Stimulated activated CD8-positive, alpha-beta memory T cell treated with anti-CD3 and anti-CD28 coated beads, Interleukin-4, amount 100 ng/mL, for 48 hours (primary cell): ENCODE data around the gene DPPA4.
"Not testable (repeated sequence)": the region's sequence is repeated elsewhere in the genome, so short reads cannot be mapped to it uniquely, and the experiment has no call there.

Experiments
- DNase-seq: peaks from one replicate; pipeline ENCODE4 v3.0.0-alpha.2; 2020

Gene DPPA4, protein sequence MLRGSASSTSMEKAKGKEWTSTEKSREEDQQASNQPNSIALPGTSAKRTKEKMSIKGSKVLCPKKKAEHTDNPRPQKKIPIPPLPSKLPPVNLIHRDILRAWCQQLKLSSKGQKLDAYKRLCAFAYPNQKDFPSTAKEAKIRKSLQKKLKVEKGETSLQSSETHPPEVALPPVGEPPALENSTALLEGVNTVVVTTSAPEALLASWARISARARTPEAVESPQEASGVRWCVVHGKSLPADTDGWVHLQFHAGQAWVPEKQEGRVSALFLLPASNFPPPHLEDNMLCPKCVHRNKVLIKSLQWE

DNA sequence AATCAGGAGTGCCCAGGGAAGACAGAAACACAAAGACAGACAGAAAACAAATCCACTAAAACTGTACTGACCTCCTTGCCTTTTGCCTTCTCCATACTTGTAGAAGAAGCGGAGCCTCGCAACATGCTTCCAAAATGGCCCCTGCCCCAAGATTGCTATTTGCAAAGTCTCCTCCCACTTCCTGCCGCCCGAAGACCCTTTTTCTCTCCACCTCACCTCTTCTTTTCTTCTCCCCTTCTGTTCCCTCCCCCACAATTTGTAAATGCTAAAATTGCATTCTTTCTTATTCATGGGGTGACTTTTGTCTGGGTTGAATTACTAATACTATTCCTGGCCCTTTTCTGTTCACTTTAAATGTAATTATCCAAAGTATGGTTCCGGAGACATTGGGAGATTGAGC is at the start of gene DPPA4:
TSS of gene DPPA4 (minus strand) at position 154 of the 400 bp plus-strand sequence. CDS start at position 125, 29 bp downstream.
- no peak for DNase-seq

DNA sequence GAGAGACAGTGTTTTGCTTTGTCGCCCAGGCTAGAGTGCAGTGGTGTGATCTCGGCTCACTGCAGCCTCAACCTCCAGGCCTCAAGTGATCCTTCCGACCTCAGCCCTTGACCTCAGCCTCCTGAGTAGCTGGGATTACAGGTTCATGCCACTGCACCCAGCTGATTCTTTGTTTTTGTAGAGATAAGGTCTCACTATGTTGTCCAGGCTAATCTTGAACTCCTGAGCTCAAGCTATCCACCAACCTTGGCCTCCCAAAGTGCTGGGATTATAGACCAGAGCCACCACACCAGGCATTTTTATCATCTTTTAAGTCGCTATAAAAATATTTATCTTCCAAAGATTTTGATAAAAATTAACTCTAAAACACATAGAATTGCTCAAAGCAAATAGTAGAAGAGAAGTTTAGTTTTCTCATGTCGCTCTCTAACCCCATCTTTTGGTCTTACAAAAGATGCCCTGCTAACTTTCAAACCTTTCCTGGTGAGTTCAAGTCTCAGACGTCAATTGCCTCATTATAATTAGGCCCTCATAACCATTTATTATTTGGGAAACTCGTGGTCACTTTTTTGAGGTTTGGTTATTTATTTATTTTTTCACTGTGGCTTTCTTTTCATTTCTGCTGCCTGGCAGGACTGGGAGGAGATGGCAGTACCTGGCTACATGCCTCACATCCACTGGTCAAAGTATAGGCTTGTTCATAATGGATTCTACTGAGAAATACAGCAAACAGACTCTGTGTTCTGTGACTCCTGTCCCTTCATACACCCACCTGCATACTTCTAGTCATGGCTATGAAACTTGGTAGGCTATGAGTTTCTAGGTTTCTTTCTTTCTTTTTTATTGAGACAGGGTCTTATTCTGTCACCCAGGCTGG is 48.3 kb upstream of the DPPA4 start:
- DNase-seq: no peak

DNA sequence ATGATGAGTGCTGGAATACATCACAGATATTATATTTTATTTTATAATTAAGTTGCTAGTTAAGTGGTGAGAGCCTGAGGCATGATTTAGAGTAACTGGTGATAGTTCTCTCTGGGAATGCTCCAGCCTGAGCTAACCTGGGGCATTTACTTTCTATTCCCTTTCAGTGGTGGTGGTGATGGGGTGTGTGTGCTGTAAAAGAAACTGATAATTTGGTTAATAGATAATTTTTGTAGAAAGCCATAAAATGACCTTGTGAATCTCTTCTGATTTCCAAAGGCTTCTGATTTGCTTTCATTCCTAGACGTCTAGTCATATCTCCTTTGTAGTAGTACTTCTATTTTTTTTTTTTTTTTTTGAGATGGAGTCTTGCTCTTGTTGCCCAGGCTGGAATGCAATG is 46.8 kb upstream of the DPPA4 start:
- no peak for DNase-seq

DNA sequence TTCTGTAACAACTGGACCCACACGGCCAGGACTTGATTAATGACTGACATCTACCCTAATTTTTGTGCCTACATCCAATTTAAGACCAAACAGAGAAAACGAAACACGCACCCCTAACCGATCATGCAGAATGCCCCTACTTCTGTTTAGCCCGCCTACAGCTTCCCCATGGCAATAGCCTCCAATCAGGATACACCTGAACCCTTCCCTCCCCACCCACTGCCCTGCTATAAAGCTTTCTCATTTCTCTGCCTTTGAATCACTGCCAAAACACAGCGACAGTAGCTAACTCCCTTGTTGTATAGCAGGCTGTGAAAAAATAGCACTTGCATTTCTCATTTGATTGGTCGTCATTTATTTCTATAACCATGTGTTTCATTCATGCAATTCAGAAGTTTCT is 45.2 kb upstream of the DPPA4 start:
- DNase-seq: no peak

DNA sequence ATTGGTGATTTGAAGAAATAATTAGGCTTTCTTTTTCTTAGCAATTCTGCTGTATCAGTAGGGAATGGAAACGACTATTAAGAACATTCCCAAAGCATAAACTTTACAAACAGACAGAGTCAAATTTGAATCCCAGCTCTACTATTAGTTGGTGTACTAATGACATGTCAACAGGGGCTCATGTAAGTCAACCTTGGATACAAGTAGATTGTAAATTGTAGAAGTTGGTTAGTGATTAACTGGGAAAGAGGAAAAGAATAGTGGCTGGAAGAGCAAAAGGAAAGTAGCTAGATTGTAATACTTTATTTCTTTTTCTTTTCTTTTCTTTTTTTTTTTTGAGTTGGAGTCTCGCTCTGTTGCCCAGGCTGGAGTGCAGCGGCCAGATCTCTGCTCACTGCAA is 38.6 kb upstream of the DPPA4 start:
- no peak for DNase-seq

DNA sequence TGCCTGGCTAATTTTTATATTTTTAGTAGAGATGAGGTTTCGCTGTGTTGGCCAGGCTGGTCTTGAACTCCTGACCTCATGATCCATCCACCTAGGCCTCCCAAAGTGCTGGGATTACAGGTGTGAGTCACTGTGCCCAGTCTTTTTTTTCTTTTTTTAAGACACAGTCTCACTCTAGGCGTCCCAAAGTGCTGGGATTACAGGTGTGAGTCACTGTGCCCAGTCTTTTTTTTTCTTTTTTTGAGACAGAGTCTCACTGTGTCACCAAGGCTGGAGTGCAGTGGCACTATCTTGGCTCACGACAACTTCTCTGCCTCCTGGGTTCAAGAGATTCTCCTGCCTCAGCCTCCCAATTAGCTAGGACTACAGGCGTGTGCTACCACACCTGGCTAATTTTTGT is 37.1 kb upstream of the DPPA4 start:
- DNase-seq: not testable (repeated sequence)

DNA sequence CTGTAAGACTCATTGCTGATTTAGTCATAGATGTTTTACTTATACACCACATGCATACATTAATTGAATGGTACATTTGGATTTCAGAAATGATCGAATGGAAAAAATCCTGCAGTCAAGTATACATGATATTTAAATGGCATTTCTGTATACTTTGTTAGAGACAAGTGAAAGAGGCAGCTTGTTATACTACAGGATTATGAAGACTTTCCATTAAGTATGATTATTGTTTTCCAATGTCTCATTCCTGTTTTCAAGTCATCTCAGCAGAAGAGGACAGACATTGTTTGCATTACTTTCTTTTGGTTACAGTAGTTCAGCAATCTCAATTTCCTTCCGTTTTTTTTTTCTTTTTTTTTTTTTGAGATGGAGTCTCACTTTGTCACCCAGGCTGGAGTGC is 36.6 kb upstream of the DPPA4 start:
- no peak for DNase-seq

DNA sequence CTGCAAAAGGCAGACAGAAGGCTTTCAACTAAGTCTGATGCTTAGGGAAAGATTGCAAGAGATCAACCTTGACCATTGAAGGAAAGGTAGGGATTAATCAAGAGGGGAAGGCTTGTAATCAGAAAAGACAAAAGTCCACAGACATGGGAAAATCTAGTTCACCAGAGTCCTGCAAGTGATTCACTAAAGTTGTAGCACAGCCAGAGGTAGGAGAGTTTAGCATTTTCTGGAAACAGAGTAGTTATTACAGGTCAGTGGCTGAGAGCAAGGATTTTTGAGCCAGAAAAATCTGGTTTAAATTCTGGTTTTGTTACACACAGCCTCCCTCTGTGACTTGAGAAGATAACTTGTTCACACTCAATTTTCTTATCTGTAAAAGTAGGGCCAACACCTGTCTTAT is 35.3 kb upstream of the DPPA4 start:
- DNase-seq: no peak

DNA sequence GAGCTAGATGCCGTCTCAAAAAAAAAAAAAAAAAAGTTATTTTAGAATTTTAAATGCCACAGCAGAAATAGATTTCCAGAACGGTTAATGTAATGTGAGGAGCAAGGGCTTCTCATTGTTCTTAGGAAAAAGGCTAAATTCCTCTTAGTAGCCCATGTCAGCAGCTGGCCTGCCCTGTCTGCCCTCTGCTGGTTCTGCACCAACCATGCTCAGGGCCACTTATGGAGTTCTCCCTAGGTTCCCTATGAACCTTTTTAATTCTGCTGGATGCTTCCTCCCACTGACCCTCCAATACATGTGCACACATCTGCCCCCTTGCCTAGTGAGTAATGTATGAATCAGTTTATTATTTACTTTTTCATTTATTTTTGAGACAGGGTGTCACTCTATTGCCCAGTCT is 32.2 kb upstream of the DPPA4 start:
- no peak for DNase-seq

DNA sequence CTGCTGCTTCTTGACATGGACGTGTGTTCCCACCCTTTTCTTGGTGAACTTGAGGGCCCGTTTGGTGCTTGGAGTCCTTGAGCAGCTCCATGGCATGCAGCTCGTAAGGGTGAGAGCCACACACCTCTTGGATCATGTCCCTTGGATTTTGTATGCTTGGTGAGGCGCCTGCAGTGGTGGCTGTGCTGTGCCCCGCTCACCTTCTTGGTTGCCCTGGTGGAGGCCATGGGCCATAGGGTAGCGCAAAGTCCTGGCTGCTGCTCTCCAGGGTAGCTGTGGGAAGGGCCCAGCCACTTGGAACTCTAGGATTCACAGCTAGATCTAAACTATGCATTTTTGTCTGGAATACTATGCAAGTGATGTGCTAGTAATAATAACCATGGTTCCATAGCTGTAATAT is 26.7 kb upstream of the DPPA4 start:
- DNase-seq: no peak

DNA sequence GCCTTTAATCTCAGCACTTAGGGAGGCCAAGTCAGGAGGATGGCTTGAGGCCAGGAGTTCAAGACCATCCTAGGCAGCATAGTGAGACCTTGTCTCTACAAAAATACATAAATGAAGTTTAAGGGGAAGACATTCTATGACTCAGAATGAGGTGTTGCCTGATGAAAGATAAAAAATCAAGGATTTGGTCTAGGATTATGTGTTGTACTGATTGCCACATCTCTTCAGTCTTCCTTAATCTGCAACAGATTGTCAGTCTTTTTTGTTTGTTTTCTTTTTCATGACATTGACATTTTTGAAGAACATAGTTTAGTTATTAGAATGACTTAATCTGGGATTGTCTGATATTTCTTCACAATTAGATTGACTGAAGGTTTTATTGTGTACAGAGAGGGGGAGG is 26.3 kb upstream of the DPPA4 start:
- no peak for DNase-seq

DNA sequence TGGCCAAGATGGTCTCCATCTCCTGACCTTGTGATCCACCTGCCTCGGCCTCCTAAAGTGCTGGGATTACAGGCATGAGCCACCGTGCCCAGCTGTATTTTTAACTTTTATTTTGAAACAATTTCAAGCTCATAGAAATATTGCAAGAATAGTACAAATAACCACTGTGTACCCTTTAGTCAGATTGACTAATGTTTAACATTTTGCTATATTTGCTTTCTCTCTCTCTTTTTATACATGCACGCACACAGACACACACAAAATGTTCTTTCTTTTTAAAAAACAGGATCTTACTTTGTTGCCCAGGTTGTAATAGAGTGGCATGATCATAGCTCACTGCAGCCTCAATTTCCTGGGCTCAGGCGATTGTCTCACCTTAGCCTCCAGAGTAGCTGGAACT is 25.5 kb upstream of the DPPA4 start:
- DNase-seq: no peak

DNA sequence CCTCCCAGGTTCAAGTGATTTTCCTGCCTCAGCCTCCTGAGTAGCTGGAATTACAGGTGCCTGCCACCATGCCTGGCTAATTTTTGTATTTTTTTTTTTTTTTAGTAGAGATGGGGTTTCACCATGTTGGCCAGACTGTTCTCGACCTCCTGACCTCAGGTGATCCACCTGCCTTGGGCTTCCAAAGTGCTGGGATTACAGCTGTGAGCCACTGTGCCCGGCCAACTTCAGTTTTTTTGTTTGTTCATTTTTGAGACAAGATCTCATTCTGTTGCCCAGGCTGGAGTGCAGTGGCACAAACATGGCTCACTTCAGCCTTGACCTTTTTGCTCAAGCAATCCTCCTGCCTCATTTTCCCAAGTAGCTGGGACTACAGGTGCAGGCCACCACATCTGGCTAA is 21.5 kb upstream of the DPPA4 start:
- not testable (repeated sequence) for DNase-seq

DNA sequence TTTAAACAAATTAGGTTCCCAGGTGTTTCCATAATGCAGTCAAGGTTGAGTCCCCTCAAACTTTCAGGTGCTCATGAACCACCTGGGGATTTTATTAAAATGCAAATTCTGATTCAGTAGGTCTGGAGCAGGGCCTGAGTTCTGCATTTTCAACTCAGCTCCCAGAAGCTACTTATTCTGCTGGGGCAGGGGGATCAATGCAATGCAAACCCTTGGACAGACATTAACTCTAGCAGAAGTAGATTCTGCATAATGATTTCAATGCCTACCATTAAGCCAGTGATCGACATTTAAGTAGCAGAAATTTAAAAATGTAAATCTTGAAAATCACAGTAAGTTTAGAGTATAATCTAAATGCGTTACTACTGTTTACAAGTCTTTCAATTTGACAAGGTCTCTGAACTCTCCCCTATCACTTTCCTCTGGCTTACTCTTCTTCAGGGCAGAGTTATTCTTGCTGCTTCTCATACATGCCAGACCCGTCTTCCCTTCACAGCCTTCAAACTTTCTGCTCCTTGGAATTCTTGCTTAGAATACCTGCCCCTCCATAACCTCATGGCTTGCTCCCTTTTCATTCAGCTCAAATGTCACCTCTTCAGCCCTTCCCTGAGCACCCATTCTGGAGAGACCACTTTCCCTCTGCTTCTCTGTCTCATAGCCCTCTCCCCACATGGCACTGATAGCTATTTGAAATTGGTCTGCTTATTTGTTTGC is 19.3 kb upstream of the DPPA4 start:
- DNase-seq: no peak

DNA sequence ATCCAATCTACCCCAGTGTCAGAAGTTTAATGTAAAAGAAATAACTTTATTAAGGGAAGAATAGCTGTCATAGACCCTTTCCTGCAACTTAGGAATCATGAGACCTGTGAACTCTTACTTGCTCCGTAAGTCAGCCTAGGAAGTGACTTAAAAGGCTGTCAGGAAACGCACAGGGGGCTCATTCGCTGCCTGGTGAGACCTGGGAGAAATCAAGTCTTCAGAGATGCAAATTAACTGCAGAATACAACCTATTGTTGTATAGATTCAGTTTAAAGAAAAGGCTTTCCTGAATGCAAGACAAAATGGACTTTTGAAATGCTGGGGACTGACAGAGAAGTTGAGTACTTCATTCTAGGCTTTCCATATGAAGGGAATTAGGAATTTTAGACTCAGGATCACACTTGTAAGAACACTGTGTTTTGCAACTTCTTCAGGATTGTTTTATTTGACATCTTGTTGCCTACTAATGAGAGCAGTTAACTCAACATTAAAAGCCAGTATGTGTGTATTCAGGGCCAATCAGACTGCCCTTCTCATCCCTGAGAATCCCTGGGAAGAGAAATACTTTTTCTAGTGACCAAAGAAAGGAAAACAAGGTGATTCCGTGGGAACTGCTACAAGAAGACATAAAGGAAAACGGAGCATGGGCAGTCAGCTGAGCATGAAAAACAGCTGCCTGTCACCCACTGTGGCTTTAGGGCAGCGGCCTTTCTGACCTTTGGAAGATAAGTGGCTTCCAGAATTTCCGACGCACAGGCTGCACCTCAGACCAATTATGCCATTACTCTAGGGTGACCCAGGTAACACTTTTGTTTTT is 18.5 kb upstream of the DPPA4 start:
- no peak for DNase-seq

DNA sequence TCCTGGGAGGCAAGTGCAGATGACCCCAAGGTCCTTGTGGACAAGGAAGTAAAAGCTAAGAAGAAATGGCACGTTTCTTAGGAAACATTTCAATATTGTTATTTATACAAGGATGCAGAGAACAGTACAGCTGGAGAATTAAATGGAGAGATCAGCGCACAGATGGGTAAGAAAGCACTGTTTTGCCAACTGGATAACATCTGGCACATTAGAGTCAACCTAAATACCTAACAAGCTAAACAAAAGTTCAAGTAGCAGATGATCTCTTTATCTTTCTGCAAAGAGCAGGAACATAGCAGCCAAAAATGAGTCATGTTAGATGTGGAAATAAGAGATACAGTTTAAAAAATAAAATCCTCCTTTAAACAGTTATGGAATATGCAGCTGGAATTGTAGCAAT is 15.7 kb upstream of the DPPA4 start:
- no peak for DNase-seq

DNA sequence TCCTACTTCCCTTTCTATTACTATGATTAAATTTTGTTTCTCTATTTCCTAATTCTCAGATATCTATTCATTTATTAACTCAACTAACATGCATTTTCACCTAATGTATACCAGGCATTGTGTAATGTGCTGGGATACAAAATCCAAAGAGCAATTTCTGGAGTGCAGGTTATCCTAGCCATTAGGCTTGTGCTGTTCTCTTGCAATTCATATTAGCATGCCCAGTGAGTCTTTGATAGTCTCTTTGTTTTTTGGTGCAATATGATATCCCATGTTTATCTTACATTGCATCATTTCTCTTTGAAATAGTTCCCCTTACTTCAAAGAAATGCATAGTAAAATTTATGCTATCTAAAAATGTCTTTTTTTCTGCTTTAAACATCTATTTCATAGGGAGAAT is 13.9 kb upstream of the DPPA4 start:
- no peak for DNase-seq

DNA sequence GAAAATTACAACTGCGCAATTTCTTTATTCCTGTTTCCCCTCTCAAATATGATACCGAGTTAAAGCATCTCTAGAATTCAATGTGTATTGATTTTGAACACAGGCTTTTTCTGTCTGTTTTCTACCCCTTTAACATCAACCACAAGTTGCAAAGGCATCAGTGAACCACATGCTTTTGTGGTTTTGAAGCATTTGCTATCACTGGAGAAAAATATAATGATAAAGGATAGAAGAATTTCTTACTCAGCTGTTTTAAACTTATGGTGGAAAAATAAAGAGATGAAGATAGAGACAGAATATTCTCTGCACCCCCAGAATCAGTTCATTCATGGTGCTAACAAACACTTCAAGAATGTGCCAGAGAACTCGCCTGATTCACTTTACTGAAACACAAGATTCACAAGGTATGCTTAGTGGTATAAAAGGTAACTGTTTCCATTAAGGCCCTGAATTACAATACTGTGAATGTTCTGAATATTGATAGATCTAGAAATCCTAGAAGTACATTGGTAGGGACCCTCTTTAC is 9.5 kb upstream of the DPPA4 start:
- no peak for DNase-seq

DNA sequence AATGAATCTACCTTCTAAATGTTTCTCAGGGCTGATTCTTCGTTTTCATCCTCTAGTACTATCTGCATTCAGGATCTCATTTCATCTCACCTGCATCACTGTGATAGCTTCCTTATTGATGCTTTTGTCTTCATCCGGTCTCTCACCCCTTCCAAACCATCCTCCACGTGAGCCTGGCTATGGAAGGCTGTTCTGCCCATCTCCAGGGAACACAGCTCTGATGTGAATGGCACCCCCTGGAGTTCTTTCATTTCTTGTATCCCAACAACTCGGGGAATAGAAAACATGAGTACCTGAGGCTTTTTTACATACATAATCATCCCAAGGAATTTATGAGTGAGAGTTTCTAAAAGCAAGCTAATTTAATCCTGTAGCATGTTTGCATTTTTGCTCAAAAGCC is 8.8 kb upstream of the DPPA4 start:
- DNase-seq: no peak

DNA sequence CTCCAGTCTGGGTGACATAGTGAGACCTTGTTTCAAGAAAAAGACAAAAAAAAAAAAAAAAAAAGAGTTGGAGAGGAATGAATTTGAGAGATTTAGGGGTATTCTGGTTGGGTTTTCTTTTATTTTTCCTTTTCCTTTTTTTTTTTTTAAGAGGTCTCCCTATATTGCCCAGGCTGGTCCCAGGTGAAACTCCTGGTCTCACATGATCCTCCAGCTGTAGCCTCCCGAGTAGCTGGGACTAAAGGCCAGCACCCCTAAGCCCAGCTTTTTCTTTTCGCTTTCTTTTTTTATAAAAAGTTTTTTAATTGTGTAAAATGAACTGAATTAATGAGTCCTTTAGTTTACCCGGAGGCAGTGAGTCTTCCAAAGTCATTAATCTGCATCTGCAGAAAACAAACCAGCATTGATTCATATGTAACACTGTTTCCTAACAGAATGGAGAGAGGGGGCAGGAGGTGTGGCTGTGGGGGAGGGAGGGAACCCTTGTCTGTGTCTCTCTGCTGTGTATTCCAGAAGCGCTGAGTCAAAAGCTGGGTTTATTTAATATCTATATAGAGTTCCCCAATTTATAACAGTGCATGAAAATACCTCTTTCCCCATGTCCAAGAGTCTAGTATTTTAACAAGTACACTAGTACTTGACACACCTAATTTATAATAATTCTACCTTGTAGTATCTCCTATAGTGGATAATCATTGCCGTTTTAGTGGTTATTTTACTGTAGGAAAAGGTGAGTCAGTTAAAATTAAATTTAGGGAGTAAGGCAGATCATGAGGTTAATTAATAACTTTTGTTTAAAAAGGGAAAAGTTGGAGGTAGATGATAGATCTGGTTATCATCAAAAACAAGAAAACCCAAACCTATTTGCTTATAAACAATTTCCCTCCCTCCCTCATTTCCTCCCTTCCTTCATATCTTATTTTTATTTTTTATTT is 2.6 kb upstream of the DPPA4 start:
- no peak for DNase-seq

DNA sequence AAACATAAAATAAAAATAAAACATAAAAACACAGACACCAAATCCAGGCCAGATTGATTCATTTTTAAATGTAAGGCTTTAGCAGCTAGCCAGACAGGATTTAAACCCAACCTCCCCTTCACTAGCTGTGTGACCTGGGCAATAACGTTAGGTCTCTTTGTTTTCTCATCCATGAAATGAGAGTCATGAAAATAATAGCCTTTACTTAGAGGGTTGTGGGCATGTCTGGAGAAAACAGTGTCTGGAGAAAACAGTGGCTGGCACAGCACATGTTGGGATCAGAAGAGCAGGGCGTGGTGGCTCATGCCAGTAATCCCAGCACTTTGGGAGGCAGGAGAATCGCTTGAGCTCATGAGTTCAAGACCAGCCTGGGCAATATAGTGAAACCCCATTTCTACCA is 1.9 kb upstream of the DPPA4 start:
- DNase-seq: no peak

DNA sequence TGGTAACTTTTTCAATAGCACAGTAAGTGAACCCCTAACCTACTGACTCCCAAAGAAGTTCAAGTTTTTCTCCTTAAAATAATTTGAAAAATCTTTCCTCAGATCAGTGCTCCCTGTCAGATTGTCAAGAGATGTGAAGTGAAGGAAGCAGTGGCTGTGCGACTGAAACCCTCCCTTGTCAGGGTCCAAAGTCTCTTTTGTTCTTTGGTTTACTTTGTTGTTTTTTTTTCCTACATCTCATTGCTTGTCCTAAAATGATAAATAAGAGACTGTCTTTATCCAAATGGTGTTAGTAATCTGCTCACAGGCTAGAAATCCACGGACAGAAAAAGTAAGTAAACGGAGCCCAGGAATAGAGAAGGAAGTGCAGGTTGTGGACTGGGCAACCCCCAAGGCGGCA is 976 bp upstream of the DPPA4 start:
- DNase-seq: no peak
